ENCODE data around the gene RIC8B. TPM values are rescaled to one million over a fixed set of nuclear protein-coding genes. Genes with fewer than 3 reads are reported as not detected.

RIC8B gene
- total RNA-seq, 4 donors from 2014 or later: 12.5 to 17.8 (median 15.8) TPM

DNA sequence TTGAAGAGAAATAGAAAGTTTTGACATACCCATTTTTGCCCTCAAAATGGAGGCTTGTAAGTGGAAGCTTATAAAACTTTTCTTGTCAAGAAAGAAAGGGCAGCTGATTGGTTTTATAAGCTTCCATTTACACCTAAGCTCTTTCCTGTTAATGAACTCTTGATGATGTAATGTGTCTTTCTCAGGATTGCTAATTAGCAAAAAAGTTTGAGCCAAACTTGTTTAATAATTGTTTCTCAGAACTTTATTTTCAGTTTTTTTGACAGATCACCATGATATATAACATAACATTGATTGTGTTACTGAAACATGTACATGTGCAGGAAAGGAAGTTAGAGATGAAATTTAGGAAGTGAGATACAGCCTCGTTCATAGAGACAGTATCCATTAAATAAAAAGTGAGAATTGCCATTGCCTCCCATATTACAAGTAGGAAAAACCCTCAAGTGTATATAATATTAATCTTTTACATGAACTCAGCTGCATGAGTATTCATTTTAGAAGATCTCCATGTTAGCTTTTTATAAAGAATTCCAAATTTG is 26.8 kb downstream of the RIC8B start:
- TF ChIP-seq, protein P1, sequence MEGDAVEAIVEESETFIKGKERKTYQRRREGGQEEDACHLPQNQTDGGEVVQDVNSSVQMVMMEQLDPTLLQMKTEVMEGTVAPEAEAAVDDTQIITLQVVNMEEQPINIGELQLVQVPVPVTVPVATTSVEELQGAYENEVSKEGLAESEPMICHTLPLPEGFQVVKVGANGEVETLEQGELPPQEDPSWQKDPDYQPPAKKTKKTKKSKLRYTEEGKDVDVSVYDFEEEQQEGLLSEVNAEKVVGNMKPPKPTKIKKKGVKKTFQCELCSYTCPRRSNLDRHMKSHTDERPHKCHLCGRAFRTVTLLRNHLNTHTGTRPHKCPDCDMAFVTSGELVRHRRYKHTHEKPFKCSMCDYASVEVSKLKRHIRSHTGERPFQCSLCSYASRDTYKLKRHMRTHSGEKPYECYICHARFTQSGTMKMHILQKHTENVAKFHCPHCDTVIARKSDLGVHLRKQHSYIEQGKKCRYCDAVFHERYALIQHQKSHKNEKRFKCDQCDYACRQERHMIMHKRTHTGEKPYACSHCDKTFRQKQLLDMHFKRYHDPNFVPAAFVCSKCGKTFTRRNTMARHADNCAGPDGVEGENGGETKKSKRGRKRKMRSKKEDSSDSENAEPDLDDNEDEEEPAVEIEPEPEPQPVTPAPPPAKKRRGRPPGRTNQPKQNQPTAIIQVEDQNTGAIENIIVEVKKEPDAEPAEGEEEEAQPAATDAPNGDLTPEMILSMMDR (IDR thresholded peaks at IDR 0.05): no peak
- no peak for ATAC-seq (ENCODE audit: low FRiP score)
- no peak for DNase-seq (ENCODE audit: low spot score)

DNA sequence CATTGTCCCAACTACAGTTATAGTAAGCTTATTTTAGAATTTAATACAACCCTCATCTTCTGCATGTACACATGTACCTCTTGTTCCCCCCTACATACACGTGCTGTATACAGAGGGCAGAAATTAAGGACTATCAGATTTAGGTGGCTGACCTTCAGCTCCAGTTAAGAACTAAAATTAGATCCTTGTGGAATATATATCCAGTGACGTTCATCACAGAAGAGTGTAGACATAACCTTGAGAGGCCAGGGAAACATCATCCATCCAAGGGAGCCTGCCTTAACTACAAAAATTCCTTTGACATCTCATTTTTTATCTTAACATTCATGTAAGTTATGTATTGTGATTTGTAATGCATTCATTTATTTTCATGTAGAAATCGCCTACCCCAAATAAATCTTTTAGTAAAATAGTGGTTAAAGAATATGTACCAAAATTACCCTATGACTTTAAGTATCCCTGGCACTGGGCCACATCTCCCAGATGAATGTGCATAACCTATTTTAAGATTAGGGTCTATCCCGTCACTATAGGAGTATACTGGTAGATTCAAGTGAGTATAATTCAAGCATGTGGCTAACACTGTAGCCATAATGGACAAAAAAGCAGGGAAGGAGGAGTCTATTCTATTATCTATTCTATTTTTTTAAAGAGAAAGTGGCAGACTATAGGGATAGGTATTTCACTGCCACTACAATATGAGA is 27.5 kb downstream of the RIC8B start:
- TF ChIP-seq, protein P1 (IDR thresholded peaks at IDR 0.05): no peak
- no peak for ATAC-seq (ENCODE audit: low FRiP score)
- no peak for DNase-seq (ENCODE audit: low spot score)

DNA sequence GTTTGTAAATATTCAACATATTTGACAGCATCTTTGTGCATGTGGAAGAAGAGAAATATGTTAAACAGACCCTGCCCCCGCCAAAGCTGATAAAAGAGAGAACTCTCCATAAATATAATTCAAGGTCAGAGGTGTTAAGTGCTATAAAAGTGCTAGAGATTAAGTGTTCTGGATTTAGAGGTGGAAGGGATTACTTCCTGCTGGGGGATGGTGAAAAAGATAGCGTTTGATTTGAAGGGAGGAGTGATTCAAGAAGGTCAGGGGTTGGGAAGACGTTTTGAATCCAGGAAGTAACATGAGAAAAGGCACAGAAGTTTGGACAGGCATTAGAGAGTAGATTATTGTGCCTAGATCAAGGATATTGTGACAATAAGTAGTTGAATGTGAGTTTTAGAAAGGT is 30.2 kb downstream of the RIC8B start:
- DNase-seq (ENCODE audit: low spot score) (no peak), ATAC-seq (ENCODE audit: low FRiP score) (no peak)
- TF ChIP-seq, protein P1 (IDR thresholded peaks at IDR 0.05): no peak

DNA sequence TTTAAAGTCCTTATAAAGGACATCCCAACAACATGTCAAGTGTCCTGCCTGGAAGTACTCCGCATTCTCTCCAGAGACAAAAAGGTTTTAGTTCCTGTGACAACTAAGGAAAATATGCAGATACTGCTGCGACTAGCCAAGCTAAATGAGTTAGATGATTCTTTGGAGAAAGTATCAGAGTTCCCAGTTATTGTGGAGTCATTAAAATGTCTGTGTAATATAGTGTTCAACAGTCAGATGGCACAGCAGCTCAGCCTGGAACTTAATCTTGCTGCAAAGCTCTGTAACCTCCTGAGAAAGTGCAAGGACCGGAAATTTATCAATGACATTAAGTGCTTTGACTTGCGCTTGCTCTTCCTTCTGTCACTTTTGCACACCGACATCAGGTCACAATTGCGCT is 40.2 kb downstream of the RIC8B start:
- TF ChIP-seq, protein P1 (IDR thresholded peaks at IDR 0.05): no peak
- ATAC-seq (ENCODE audit: low FRiP score) (no peak), DNase-seq (ENCODE audit: low spot score) (no peak)

DNA sequence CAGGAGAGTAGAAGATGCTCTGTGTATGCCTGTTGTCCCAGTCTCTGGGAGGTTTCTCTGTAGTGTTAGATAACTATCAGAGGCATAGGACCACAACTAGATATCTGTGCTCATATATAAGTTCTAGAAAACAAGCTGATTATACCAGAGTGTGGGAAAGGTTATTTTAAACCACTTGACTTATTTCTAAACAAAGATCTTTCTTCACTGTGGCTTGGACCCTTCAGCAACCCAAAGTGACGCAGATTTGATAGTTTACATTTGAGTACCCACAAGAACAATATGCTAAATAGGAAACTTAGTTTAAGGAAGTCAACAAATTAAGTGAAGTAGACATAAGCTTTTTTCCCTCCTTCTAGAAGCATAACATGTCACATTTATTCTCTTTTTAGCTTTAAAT is 41.3 kb downstream of the RIC8B start:
- ATAC-seq (ENCODE audit: low FRiP score): no peak
- TF ChIP-seq, protein P1 (IDR thresholded peaks at IDR 0.05): no peak
- no peak for DNase-seq (ENCODE audit: low spot score)

DNA sequence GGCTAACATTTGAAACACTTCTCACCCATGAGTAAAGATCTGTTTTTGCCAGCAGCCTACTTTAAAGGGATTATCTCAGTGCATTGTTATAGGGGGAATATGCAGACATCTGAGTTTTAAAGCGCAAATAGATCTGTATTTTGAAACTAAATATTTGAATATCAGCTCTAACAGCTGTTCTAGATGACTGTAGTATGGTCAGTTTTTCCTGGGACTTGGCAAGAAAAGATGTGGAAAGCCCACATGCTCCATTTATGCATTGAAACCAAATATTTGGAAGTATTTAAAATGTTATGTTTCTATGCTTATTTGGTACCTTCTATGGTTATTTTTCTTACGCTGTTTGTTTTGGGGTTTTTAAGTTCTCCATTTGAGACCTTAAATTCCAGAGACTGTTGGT is 41.7 kb downstream of the RIC8B start:
- ATAC-seq (ENCODE audit: low FRiP score) (no peak), DNase-seq (ENCODE audit: low spot score) (no peak)
- TF ChIP-seq, protein P1 (IDR thresholded peaks at IDR 0.05): no peak

DNA sequence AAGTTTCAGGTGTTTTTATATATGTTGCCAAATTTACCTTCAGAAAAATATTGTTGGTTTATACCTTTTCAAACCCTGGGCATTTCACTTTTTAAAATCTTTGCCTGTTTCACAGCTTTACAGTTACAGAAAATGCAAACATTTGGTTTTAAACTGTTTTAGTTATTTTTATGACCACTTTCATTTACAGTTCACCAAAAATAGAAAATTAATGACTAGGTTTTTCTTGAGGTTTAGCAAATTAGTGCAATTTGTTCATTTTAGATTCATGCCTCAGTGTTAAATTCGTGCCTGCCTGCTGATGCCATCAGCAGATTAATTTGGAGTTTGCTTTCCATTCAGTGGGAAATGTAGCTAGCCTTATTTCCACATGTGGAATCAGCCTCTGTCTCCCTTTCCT is 45.5 kb downstream of the RIC8B start:
- ATAC-seq (ENCODE audit: low FRiP score) (no peak), DNase-seq (ENCODE audit: low spot score) (no peak)

More for the DNA sequence above, 45.5 kb downstream of the RIC8B start:
- TF ChIP-seq, protein P1 (IDR thresholded peaks at IDR 0.05): no peak
